GM12864 (cell line): ENCODE measurements around the gene MYBL2.
A peak's percentile ranks its signal among the peaks of the same experiment; 100 is the strongest.
"Not testable (repeated sequence)": the region's sequence is repeated elsewhere in the genome, so short reads cannot be mapped to it uniquely, and the experiment has no call there.

Source experiments
- DNase-seq: peaks from one replicate; pipeline ENCODE4 v3.0.0-alpha.2; 2011; ENCODE audit warnings: low read depth
- H3K4me3 ChIP-seq: 2 replicates; pipeline ENCODE4 v1.5.1; 2011; ENCODE audit warnings: mild to moderate bottlenecking, low read depth, low read length, control low read depth
- CTCF ChIP-seq: IDR thresholded peaks from 2 replicates; pipeline ENCODE4 v1.5.1; 2011; ENCODE audit warnings: low read depth, mild to moderate bottlenecking, moderate library complexity, low read length, control low read depth, inconsistent platforms; ENCODE audit errors: missing control alignments

Gene MYBL2

GRCh38 chr20:43750774-43751166 is 83.9 kb downstream of the MYBL2 start:
- no peak for DNase-seq
- no peak overlapping the region for H3K4me3 ChIP-seq
- no peak for TF ChIP-seq CTCF

GRCh38 chr20:43751167-43752050 is 84.5 kb downstream of the MYBL2 start:
- peak; percentile 8 for TF ChIP-seq CTCF
- DNase-seq, result peak; percentile 97
- peak overlapping the region; percentile 2; the same call in 1 of the 2 replicates for H3K4me3 ChIP-seq

- no peak for TF ChIP-seq CTCF
- peak overlapping the region; percentile 2; the same call in 1 of the 2 replicates for H3K4me3 ChIP-seq
- no peak for DNase-seq
Measured at GRCh38 chr20:43752051-43752360, 85.1 kb downstream of the MYBL2 start.

- TF ChIP-seq CTCF, result no peak
- no peak overlapping the region; the same call in 1 of the 2 replicates for H3K4me3 ChIP-seq
- peak; percentile 93 for DNase-seq
Measured at GRCh38 chr20:43752561-43753301, 85.8 kb downstream of the MYBL2 start.

- no peak overlapping the region for H3K4me3 ChIP-seq
- no peak for TF ChIP-seq CTCF
- DNase-seq, result no peak
Measured at GRCh38 chr20:43755390-43755789, 88.5 kb downstream of the MYBL2 start.

- TF ChIP-seq CTCF, result no peak
- DNase-seq, result no peak
- H3K4me3 ChIP-seq, result no peak overlapping the region
Measured at GRCh38 chr20:43755851-43756250, 88.9 kb downstream of the MYBL2 start.

GRCh38 chr20:43757888-43758287 is 91.0 kb downstream of the MYBL2 start:
- H3K4me3 ChIP-seq, DNase-seq: not testable (repeated sequence)
